Mesenchymal stem cell (in vitro differentiated cells and primary cell): ENCODE measurements around the gene STX18.
"Not testable (repeated sequence)": the region's sequence is repeated elsewhere in the genome, so short reads cannot be mapped to it uniquely, and the experiment has no call there.

Experiments
- DNase-seq: peaks from one replicate; pipeline ENCODE4 v3.0.0-alpha.2; 2013
- H2AFZ ChIP-seq: one replicate; pipeline ENCODE4 v1.6.1; 2013; ENCODE audit warnings: low read depth, mild to moderate bottlenecking, control low read depth, inconsistent platforms, low read length, moderate library complexity
- H2AK5ac ChIP-seq: 2 replicates; pipeline ENCODE4 v1.6.1; 2013; ENCODE audit warnings: low read length, moderate library complexity, mild to moderate bottlenecking, inconsistent platforms; ENCODE audit not compliant: severe bottlenecking
- H2BK120ac ChIP-seq: one replicate; pipeline ENCODE4 v1.6.1; 2013; ENCODE audit warnings: low read depth, mild to moderate bottlenecking, inconsistent platforms, low read length, moderate library complexity
- H2BK12ac ChIP-seq, 2 experiments: one replicate each; pipeline ENCODE4 v1.6.1; 2013; ENCODE audit warnings: inconsistent platforms in 2 of 2, low read length in 2 of 2, mild to moderate bottlenecking in 2 of 2, moderate library complexity in 2 of 2, control low read depth in 1 of 2
- H2BK15ac ChIP-seq: one replicate; pipeline ENCODE4 v1.6.1; 2013; ENCODE audit warnings: mild to moderate bottlenecking, low read depth, inconsistent platforms; ENCODE audit not compliant: poor library complexity, severe bottlenecking
- H2BK5ac ChIP-seq: 2 replicates; pipeline ENCODE4 v1.6.1; 2013; ENCODE audit warnings: low read depth, mild to moderate bottlenecking, low read length, control low read depth, inconsistent platforms; ENCODE audit not compliant: poor library complexity, severe bottlenecking
- H3K14ac ChIP-seq, 2 experiments: one replicate each; pipeline ENCODE4 v1.6.1; 2013; ENCODE audit warnings: inconsistent platforms in 2 of 2, low read length in 2 of 2, control low read depth in 1 of 2, mild to moderate bottlenecking in 1 of 2, moderate library complexity in 1 of 2
- H3K18ac ChIP-seq, 2 experiments: one replicate each; pipeline ENCODE4 v1.6.1; 2013; ENCODE audit warnings: inconsistent platforms in 2 of 2, low read length in 2 of 2, control low read depth in 1 of 2, low read depth in 1 of 2, mild to moderate bottlenecking in 1 of 2
- H3K23ac ChIP-seq, 2 experiments: one replicate each; pipeline ENCODE4 v1.6.1; 2013; ENCODE audit warnings: inconsistent platforms in 2 of 2, low read length in 2 of 2, mild to moderate bottlenecking in 2 of 2, moderate library complexity in 2 of 2, control low read depth in 1 of 2
- H3K27ac ChIP-seq: 2 replicates; pipeline ENCODE4 v1.5.1; 2013; ENCODE audit warnings: mild to moderate bottlenecking, moderate library complexity, low read length, control low read depth, inconsistent platforms; ENCODE audit not compliant: poor library complexity, severe bottlenecking
- H3K27me3 ChIP-seq, 2 experiments: 2 replicates each; pipeline versions ENCODE4 v1.6.1 to v1.7.0; 2013; ENCODE audit warnings: low read length in 2 of 2, mild to moderate bottlenecking in 2 of 2, moderate library complexity in 2 of 2, control low read depth in 1 of 2, inconsistent platforms in 1 of 2; ENCODE audit not compliant: control insufficient read depth in 1 of 2, insufficient read depth in 1 of 2
- H3K36me3 ChIP-seq, 2 experiments: 2 replicates each; pipeline versions ENCODE4 v1.6.1 to v1.7.0; 2013; ENCODE audit warnings: low read length in 2 of 2, control low read depth in 1 of 2, inconsistent platforms in 1 of 2, low read depth in 1 of 2, mild to moderate bottlenecking in 1 of 2; ENCODE audit not compliant: insufficient read depth in 2 of 2, control insufficient read depth in 1 of 2
- H3K4ac ChIP-seq, 2 experiments: one replicate each; pipeline ENCODE4 v1.6.1; 2013; ENCODE audit warnings: inconsistent platforms in 2 of 2, low read length in 2 of 2, mild to moderate bottlenecking in 2 of 2, moderate library complexity in 2 of 2, control low read depth in 1 of 2, low read depth in 1 of 2
- H3K4me1 ChIP-seq: 2 replicates; pipeline ENCODE4 v1.6.1; 2013; ENCODE audit warnings: low read depth, low read length, control low read depth; ENCODE audit not compliant: control insufficient read depth, insufficient read depth
- H3K4me2 ChIP-seq: 2 replicates; pipeline ENCODE4 v1.6.1; 2013; ENCODE audit warnings: low read length, mild to moderate bottlenecking, inconsistent platforms; ENCODE audit not compliant: poor library complexity, severe bottlenecking
- H3K4me3 ChIP-seq, 2 experiments: 2 replicates each; pipeline versions ENCODE4 v1.5.1 to v1.7.0; 2013; ENCODE audit warnings: low read length in 2 of 2, mild to moderate bottlenecking in 2 of 2, control low read depth in 1 of 2, low read depth in 1 of 2; ENCODE audit not compliant: insufficient read depth in 1 of 2
- H3K79me1 ChIP-seq: replicated peaks from 2 replicates; pipeline ENCODE4 v1.6.1; 2013; ENCODE audit warnings: mild to moderate bottlenecking, control low read depth, low read length, inconsistent platforms; ENCODE audit not compliant: poor library complexity, severe bottlenecking
- H3K9ac ChIP-seq: 2 replicates; pipeline ENCODE4 v1.7.0; 2013; ENCODE audit warnings: mild to moderate bottlenecking, low read length, moderate library complexity
- H3K9me3 ChIP-seq: 2 replicates; pipeline ENCODE4 v1.7.0; 2013; ENCODE audit warnings: mild to moderate bottlenecking, low read length; ENCODE audit not compliant: control insufficient read depth
- H4K8ac ChIP-seq: one replicate; pipeline ENCODE4 v1.6.1; 2013; ENCODE audit warnings: inconsistent platforms, mild to moderate bottlenecking, low read length, moderate library complexity
- H4K91ac ChIP-seq: one replicate; pipeline ENCODE4 v1.6.1; 2013; ENCODE audit warnings: mild to moderate bottlenecking, low read length, inconsistent platforms
- WGBS: methylation state at CpG from one replicate; pipeline ENCODE4 v1.1.7; 2013; ENCODE audit warnings: mixed read lengths; 5-methylcytosine and 5-hydroxymethylcytosine counted together

The STX18 gene

GRCh38 chr4:4472344-4472958, 69.4 kb downstream of the STX18 start:
- 91% methylated on average over 8 of the region's 8 CpGs for WGBS
- Histone ChIP-seq H2AK5ac (no peak overlapping the region), H4K91ac (no peak overlapping the region), H4K8ac (no peak overlapping the region), H2BK120ac (no peak overlapping the region), H3K27ac (no peak overlapping the region), H3K4me3 (no peak overlapping the region), H3K36me3 (peaks cover 15 to 39% of the 10 kb centered on the region in 2 experiments), H3K4me2 (no peak overlapping the region), H2AFZ (no peak overlapping the region), H3K79me1 (peaks cover 34% of the 10 kb centered on the region), H3K9ac (no peak overlapping the region), H3K18ac (no peak overlapping the region), H2BK15ac (no peak overlapping the region), H2BK5ac (no peak overlapping the region), H3K9me3 (no peaks in the 10 kb centered on the region), H3K4ac (no peak overlapping the region), H3K4me1 (peaks cover 2% of the 10 kb centered on the region), H3K14ac (no peak overlapping the region), H3K27me3 (no peaks in the 10 kb centered on the region), H3K23ac (no peak overlapping the region), H2BK12ac (no peak overlapping the region)
- DNase-seq, result no peak

GRCh38 chr4:4471195-4471594, 70.7 kb downstream of the STX18 start:
- Histone ChIP-seq H3K4me2 (no peak overlapping the region), H3K79me1 (peaks cover 32% of the 10 kb centered on the region), H3K14ac (no peak overlapping the region), H4K91ac (no peak overlapping the region), H2AK5ac (no peak overlapping the region), H2BK120ac (no peak overlapping the region), H3K4me3 (no peak overlapping the region), H2BK5ac (no peak overlapping the region), H3K18ac (no peak overlapping the region), H2BK12ac (no peak overlapping the region), H3K36me3 (peaks cover 19 to 51% of the 10 kb centered on the region in 2 experiments), H2BK15ac (no peak overlapping the region), H3K27me3 (no peaks in the 10 kb centered on the region), H3K4ac (no peak overlapping the region), H3K27ac (no peak overlapping the region), H4K8ac (no peak overlapping the region), H3K9me3 (no peaks in the 10 kb centered on the region), H2AFZ (no peak overlapping the region), H3K4me1 (peaks cover 2% of the 10 kb centered on the region), H3K9ac (no peak overlapping the region), H3K23ac (no peak overlapping the region)
- WGBS, result 97% methylated on average over 2 of the region's 3 CpGs
- DNase-seq, result no peak

- Histone ChIP-seq H3K27me3 (no peaks in the 10 kb centered on the region), H3K36me3 (peaks cover 21 to 61% of the 10 kb centered on the region in 2 experiments), H3K9me3 (no peaks in the 10 kb centered on the region), H3K4ac (no peak overlapping the region), H2BK12ac (no peak overlapping the region), H3K4me1 (peaks cover 2% of the 10 kb centered on the region), H2BK120ac (no peak overlapping the region), H4K91ac (no peak overlapping the region), H3K23ac (no peak overlapping the region), H3K14ac (no peak overlapping the region), H4K8ac (no peak overlapping the region), H3K18ac (no peak overlapping the region), H3K27ac (no peak overlapping the region), H2AFZ (no peak overlapping the region), H3K79me1 (peaks cover 28% of the 10 kb centered on the region), H3K4me2 (no peak overlapping the region), H3K9ac (peak overlapping the region; percentile 19), H2AK5ac (no peak overlapping the region), H2BK5ac (no peak overlapping the region), H2BK15ac (no peak overlapping the region), H3K4me3 (no peak overlapping the region)
- DNase-seq, result no peak
- WGBS, result 100% methylated on average over 1 of the region's 3 CpGs
Measured at GRCh38 chr4:4470208-4470607, 71.6 kb downstream of the STX18 start.

- not testable (repeated sequence) for H2BK120ac ChIP-seq, H3K27ac ChIP-seq, H3K4me2 ChIP-seq, H2AK5ac ChIP-seq, H3K14ac ChIP-seq, DNase-seq, H2BK12ac ChIP-seq, H2AFZ ChIP-seq, H3K9me3 ChIP-seq, H3K4ac ChIP-seq, H3K27me3 ChIP-seq, H4K91ac ChIP-seq, H4K8ac ChIP-seq, H3K23ac ChIP-seq, H3K4me3 ChIP-seq, H3K4me1 ChIP-seq, H2BK5ac ChIP-seq, H3K18ac ChIP-seq, H3K9ac ChIP-seq, H2BK15ac ChIP-seq
- Histone ChIP-seq H3K36me3 (peaks cover 22 to 70% of the 10 kb centered on the region in 2 experiments), H3K79me1 (peaks cover 20% of the 10 kb centered on the region)
- WGBS, result 100% methylated on average over 2 of the region's 3 CpGs
Measured at GRCh38 chr4:4465238-4465637, 76.6 kb downstream of the STX18 start.
